Measurements from ENCODE around the gene FAM168A. TPM values are rescaled to one million over a fixed set of nuclear protein-coding genes. Genes with fewer than 3 reads are reported as not detected.

FAM168A gene
- total and polyA plus RNA-seq, 10 of the 15 experiments (the other 5 are each of a cell fraction or from before 2014, with no cell fraction given), result 1.7 to 20.0 (median 10.0) TPM

DNA sequence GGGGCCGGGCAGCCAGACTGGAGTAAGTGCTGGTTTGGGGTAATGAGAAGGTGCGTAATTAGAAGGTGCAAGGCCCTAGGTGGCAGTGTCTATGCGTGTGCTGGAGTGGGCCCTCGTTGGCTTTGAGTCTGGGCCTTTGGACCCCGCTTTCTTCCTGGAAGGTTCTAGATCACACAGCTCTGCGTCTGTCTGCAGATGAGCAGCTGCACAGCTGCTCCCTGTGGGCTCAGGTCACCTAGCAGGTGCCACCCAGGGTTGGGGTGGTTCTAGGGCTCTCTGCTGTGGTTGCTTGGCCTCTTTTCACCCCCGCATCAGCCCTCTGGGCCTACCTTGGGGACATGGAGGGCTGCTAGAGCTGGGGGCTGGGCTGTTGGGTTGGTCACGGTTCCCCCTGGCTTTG is 211.4 kb downstream of the FAM168A start:
- no peak for FAIRE-seq
- no TSS peak for BruUV-seq (replicated peaks)
- intact Hi-C loops (cut with micrococcal nuclease; ENCODE audit: unreplicated experiment), result no loop called here
- no peak overlapping the region for H2AFZ ChIP-seq (ENCODE audit: control insufficient read depth, low read depth, low read length)
- H3K27me3 ChIP-seq (replicated peaks in 1 of 2; ENCODE audit: control insufficient read depth in 2 of 2, insufficient read depth in 2 of 2, low read length in 1 of 2), result no peaks in the 10 kb centered on the region
- 5% methylated on average over 8 of the region's 8 CpGs for WGBS (ENCODE audit: insufficient coverage, insufficient replicate concordance, low lambda C conversion rate, missing lambda C conversion rate)
- peak overlapping the region; percentile 88 for H3K4me2 ChIP-seq (ENCODE audit: control insufficient read depth, insufficient read depth)
- peaks cover 5 to 24% of the 10 kb centered on the region in 2 experiments; a peak in 2 of 4 replicates for H3K36me3 ChIP-seq (ENCODE audit: control insufficient read depth in 2 of 2, insufficient read depth in 2 of 2, low read length in 1 of 2)
- no peaks in the 10 kb centered on the region for H3K9me3 ChIP-seq (replicated peaks; ENCODE audit: control insufficient read depth, insufficient read depth, low read length)
- peak overlapping the region; percentile 95 for H3K27ac ChIP-seq (ENCODE audit: control insufficient read depth, insufficient read depth)
- peaks cover 74% of the 10 kb centered on the region for H3K4me1 ChIP-seq (ENCODE audit: control insufficient read depth, insufficient read depth, low read length)
- SMC1A ChIA-PET (ENCODE audit: uncharacterized antibody, unreplicated experiment), result interaction anchor here (0.6 to 1.4 kb wide), 2 partner anchors 12 to 191 kb away, joined by 3 to 5 read pairs; no protein-coding TSS in a partner anchor
- H3K9ac ChIP-seq (ENCODE audit: control insufficient read depth, insufficient read depth, low read length), result peak overlapping the region; percentile 65
- peak; percentile 1; the same call in 2 of the 3 replicates for ATAC-seq
- H3K4me3 ChIP-seq, result peak overlapping the region; percentile 66
- POLR2A ChIA-PET, result interaction anchor here (0.6 to 1.2 kb wide), 4 partner anchors 9 to 375 kb away, joined by 3 read pairs; partner anchors contain the start of gene RAB6A
- RAD21 ChIA-PET (ENCODE audit: unreplicated experiment), result interaction anchor here (0.7 to 1.5 kb wide), 7 partner anchors 12 to 294 kb away, joined by 3 to 6 read pairs (median 3); no protein-coding TSS in a partner anchor
- in situ Hi-C loops (cut with MboI), result no loop called here
- CTCF ChIA-PET, result interaction anchor here (0.8 to 25.6 kb wide), 4 partner anchors 9 to 93 kb away, joined by 3 to 400 read pairs (median 10); partner anchors contain the start of gene RELT
- TF ChIP-seq, protein P1, sequence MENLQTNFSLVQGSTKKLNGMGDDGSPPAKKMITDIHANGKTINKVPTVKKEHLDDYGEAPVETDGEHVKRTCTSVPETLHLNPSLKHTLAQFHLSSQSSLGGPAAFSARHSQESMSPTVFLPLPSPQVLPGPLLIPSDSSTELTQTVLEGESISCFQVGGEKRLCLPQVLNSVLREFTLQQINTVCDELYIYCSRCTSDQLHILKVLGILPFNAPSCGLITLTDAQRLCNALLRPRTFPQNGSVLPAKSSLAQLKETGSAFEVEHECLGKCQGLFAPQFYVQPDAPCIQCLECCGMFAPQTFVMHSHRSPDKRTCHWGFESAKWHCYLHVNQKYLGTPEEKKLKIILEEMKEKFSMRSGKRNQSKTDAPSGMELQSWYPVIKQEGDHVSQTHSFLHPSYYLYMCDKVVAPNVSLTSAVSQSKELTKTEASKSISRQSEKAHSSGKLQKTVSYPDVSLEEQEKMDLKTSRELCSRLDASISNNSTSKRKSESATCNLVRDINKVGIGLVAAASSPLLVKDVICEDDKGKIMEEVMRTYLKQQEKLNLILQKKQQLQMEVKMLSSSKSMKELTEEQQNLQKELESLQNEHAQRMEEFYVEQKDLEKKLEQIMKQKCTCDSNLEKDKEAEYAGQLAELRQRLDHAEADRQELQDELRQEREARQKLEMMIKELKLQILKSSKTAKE (IDR thresholded peaks at IDR 0.05; ENCODE audit: low read depth, poor library complexity, severe bottlenecking), result no peak
- TF ChIP-seq NR2F1 (conservative IDR thresholded peaks at IDR 0.05) (peak; percentile 21; the same call in 1 of the 2 replicates), TCF12 (IDR thresholded peaks at IDR 0.05; ENCODE audit: low read depth, low read length) (0 out of 2 replicates have a peak, but pooled peaks have one; percentile 61), POLR2A (IDR thresholded peaks at IDR 0.05; ENCODE audit: low read depth, low read length) (peak; percentile 12; the same call in 1 of the 2 replicates), CTCF (IDR thresholded peaks at IDR 0.05 in 2 of 3, conservative IDR thresholded peaks at IDR 0.05 in 1 of 3; ENCODE audit: control insufficient read depth in 2 of 3, extremely low read depth in 1 of 3, insufficient read depth in 1 of 3, low read depth in 3 of 3, low read length in 3 of 3) (0 out of 6 replicates have a peak, but pooled peaks of 1 of the 3 experiments have one; percentile 4), NFIC (IDR thresholded peaks at IDR 0.05; ENCODE audit: low read depth, low read length) (no peak), POLR2AphosphoS5 (IDR thresholded peaks at IDR 0.05; ENCODE audit: low read length) (0 out of 2 replicates have a peak, but pooled peaks have one; percentile 11)
- peaks cover 92% of the 10 kb centered on the region for H3K79me2 ChIP-seq (ENCODE audit: control insufficient read depth, insufficient read depth, low read length)
- no peaks in the 10 kb centered on the region for H4K20me1 ChIP-seq (ENCODE audit: control insufficient read depth, insufficient read depth)
- no peak for DNase-seq (ENCODE audit: low read depth, low spot score)
